Prostate gland (tissue), 2 donors: ENCODE results near the gene TREML1.

Experiments
- POLR2A ChIP-seq: fragments of 450-650 bp; IDR thresholded peaks from one replicate; pipeline ENCODE4 v1.6.1; 2016; ENCODE audit warnings: antibody characterized with exemption, mild to moderate bottlenecking
- POLR2AphosphoS5 ChIP-seq: sonication (generic); formaldehyde crosslinking; IDR thresholded peaks from one replicate; pipeline ENCODE4 v1.6.1; 2017; ENCODE audit warnings: antibody characterized with exemption
- TF ChIP-seq, protein P1 (sequence below), 4 experiments: fragments of 200-600 bp in 2 of 4; fragments of 450-650 bp in 2 of 4; sonication (generic) in 2 of 4; IDR thresholded peaks; 1 replicate in 3 of 4; 2 replicates in 1 of 4; pipeline ENCODE4 v1.5.1; 2016 to 2019; ENCODE audit warnings: antibody characterized with exemption in 4 of 4, mild to moderate bottlenecking in 2 of 4, moderate library complexity in 2 of 4

DNA sequence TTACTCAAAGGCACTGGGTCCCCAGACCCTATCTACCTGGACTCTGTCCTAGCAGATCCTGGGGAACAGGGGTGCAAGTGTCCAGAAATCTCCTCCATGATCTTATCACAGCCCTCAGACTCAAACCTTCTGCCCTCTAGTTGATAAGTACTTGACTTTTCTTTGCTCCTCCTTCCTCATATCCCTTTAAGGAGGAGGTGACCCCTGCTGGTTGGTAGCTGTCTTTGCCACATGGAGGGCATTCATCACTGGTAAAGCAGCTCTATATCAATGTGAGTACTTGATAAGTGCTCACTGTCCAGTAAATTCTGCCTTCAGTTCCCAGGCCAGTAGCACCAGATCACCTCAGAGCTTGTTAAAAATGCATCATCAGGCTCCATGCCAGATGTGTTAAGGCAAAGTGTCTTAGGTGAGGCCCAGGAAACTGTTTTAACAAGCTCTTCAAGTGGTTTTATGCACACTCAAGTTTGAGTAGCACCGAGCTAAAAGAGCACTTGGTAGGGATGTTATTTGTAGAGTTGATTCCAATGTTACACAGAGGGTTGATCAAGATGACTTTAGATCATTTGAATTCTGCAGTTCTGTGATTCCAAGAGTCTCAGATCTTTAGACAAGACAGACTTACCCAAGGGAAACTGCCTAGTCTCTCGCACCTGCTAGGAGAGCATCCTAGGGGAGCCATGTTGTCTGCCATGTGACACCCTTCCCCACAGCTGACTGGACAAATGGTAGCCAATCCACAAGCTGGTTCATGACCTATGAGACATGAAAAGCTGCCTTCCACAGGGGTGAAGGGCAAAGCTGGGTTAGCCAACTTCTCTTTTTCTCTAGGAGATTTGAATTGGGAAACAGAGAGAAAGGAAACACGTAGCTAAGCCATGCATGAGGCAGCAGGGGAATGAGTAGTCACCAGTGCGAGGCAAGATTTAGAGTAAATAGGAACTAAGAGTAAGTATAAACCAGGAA is 28.2 kb upstream of the TREML1 start:
- TF ChIP-seq, protein P1, sequence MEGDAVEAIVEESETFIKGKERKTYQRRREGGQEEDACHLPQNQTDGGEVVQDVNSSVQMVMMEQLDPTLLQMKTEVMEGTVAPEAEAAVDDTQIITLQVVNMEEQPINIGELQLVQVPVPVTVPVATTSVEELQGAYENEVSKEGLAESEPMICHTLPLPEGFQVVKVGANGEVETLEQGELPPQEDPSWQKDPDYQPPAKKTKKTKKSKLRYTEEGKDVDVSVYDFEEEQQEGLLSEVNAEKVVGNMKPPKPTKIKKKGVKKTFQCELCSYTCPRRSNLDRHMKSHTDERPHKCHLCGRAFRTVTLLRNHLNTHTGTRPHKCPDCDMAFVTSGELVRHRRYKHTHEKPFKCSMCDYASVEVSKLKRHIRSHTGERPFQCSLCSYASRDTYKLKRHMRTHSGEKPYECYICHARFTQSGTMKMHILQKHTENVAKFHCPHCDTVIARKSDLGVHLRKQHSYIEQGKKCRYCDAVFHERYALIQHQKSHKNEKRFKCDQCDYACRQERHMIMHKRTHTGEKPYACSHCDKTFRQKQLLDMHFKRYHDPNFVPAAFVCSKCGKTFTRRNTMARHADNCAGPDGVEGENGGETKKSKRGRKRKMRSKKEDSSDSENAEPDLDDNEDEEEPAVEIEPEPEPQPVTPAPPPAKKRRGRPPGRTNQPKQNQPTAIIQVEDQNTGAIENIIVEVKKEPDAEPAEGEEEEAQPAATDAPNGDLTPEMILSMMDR (IDR thresholded peaks at IDR 0.05): peak in 3 of 4 experiments; percentile 37 to 67 (median 55)
- TF ChIP-seq POLR2A: no peak
- TF ChIP-seq POLR2AphosphoS5: peak; percentile 19
